SK-N-SH treated with all-trans-retinoic acid at 6 μM for 48 hours (cell line): Measurements from ENCODE around the gene RAD51B.

Source experiments
- PATZ1 ChIP-seq: fragments of 250-450 bp; sonication (Bioruptor Pico); IDR thresholded peaks from 2 replicates; pipeline ENCODE4 v1.8.0; 2020; ENCODE audit warnings: mild to moderate bottlenecking, moderate library complexity, borderline replicate concordance
- PPARA ChIP-seq: fragments of 250-450 bp; sonication (Bioruptor Pico); IDR thresholded peaks from 2 replicates; pipeline ENCODE4 v1.5.0; 2020; ENCODE audit warnings: mild to moderate bottlenecking, borderline replicate concordance
- RARB ChIP-seq: fragments of 250-450 bp; sonication (Bioruptor Pico); IDR thresholded peaks from 2 replicates; pipeline ENCODE4 v1.8.0; 2021; ENCODE audit warnings: mild to moderate bottlenecking, moderate library complexity
- TCF4 ChIP-seq: fragments of 250-450 bp; sonication (Bioruptor Pico); IDR thresholded peaks from 2 replicates; pipeline ENCODE4 v1.8.0; 2021; ENCODE audit warnings: mild to moderate bottlenecking, moderate library complexity, borderline replicate concordance
- ZFP30 ChIP-seq: fragments of 450-650 bp; formaldehyde crosslinking; IDR thresholded peaks from 2 replicates; pipeline ENCODE4 v1.5.0; 2022; ENCODE audit warnings: mild to moderate bottlenecking, moderate library complexity
- ZNF565 ChIP-seq: fragments of 450-650 bp; formaldehyde crosslinking; conservative IDR thresholded peaks from 2 replicates; pipeline ENCODE4 v1.5.0; 2020; ENCODE audit warnings: low read depth, mild to moderate bottlenecking, moderate library complexity

- TF ChIP-seq PATZ1 (CRISPR knock-in tag), result no peak
- TF ChIP-seq ZNF565 (CRISPR knock-in tag), result no peak
- no peak for TF ChIP-seq ZFP30 (CRISPR knock-in tag)
- no peak for TF ChIP-seq TCF4 (CRISPR knock-in tag)
- TF ChIP-seq RARB, result no peak
- no peak for TF ChIP-seq PPARA (CRISPR knock-in tag)
Measured at GRCh38 chr14:68451696-68452373, 632.3 kb downstream of the RAD51B start.
